ENCODE measurements around the gene MAT2B.

Gene MAT2B

DNA sequence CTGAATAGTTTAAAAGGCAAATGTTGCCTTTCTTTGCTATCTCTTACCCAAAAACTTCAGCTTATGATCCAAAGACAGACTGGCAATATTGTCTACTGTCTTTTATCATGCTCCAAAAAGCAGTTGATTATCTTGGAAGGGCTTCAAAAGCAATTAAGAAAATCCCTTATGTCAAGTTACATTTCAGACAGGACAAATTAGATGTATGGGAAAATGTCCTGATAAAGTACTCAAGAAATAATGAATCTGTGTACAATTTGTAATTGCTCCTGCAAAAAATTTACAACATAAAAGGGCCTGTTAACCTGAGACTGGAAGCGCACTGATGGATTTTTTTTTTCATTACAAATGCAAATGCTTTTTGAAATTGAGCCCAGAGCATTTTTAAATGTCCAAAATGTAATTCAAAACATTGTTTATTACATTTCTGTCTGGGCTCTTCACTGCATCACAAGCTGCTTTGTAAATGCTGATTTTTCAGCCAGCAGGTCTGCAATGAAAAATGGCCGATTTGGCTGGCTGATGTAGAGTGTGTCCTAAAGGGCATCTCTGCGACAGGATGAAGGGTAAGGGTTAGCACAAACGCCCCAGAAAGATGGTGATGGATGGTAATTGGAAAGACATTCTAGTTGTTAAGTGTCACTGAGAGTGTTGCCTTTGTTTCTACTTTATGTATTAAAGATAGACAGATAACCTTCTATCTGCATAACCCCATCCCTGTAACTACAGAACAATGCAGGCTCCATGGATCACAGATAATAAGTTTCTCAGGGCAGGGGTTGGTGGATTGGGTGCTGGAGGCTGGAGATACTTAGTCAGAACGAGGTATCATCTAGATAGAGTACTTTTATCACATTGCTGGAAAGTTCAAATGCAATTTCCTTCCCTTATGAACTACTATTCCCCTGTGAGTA, 27.0 kb downstream of the MAT2B start:
- Histone ChIP-seq H3K9ac (ENCODE audit: low read length) (no peak overlapping the region), H2AFZ (ENCODE audit: low read length) (no peak overlapping the region), H3K4me2 (ENCODE audit: low read length) (no peak overlapping the region), H3K79me2 (ENCODE audit: insufficient read depth, low read length) (no peaks in the 10 kb centered on the region), H3K4me1 (ENCODE audit: insufficient read depth, low read length, severe bottlenecking) (no peaks in the 10 kb centered on the region), H3K36me3 (ENCODE audit: insufficient read depth, low read length) (no peaks in the 10 kb centered on the region), H3K9me3 (ENCODE audit: low read length) (no peaks in the 10 kb centered on the region), H3K9me2 (ENCODE audit: low read depth, low read length) (no peaks in the 10 kb centered on the region), H3K4me3 (ENCODE audit: low read depth, low read length, poor library complexity, severe bottlenecking) (no peak overlapping the region), H3K27ac (ENCODE audit: low read depth, low read length, poor library complexity, severe bottlenecking) (no peak overlapping the region), H4K20me1 (ENCODE audit: insufficient read depth, low read length) (no peaks in the 10 kb centered on the region), H3K27me3 (ENCODE audit: insufficient read depth, low read length) (no peaks in the 10 kb centered on the region), H3F3A (ENCODE audit: insufficient read depth, low read length) (no peaks in the 10 kb centered on the region)
- TF ChIP-seq CTCF (IDR thresholded peaks at IDR 0.05; ENCODE audit: low read length) (no peak), EZH2 (IDR thresholded peaks at IDR 0.05; ENCODE audit: borderline replicate concordance, low read length) (no peak)

- no peaks in the 10 kb centered on the region for H3K27me3 ChIP-seq (ENCODE audit: insufficient read depth, low read length)
- TF ChIP-seq CTCF (IDR thresholded peaks at IDR 0.05; ENCODE audit: low read length) (no peak), EZH2 (IDR thresholded peaks at IDR 0.05; ENCODE audit: borderline replicate concordance, low read length) (no peak)
- no peak overlapping the region for H2AFZ ChIP-seq (ENCODE audit: low read length)
- H3K9ac ChIP-seq (ENCODE audit: low read length) = no peak overlapping the region
- no peak overlapping the region for H3K4me3 ChIP-seq (ENCODE audit: low read depth, low read length, poor library complexity, severe bottlenecking)
- no peaks in the 10 kb centered on the region for H3K36me3 ChIP-seq (ENCODE audit: insufficient read depth, low read length)
- H3K9me2 ChIP-seq (ENCODE audit: low read depth, low read length) = no peaks in the 10 kb centered on the region
- H3K4me1 ChIP-seq (ENCODE audit: insufficient read depth, low read length, severe bottlenecking) = no peaks in the 10 kb centered on the region
- H3K4me2 ChIP-seq (ENCODE audit: low read length) = no peak overlapping the region
- no peaks in the 10 kb centered on the region for H3K79me2 ChIP-seq (ENCODE audit: insufficient read depth, low read length)
- H3K27ac ChIP-seq (ENCODE audit: low read depth, low read length, poor library complexity, severe bottlenecking) = no peak overlapping the region
- no peaks in the 10 kb centered on the region for H3F3A ChIP-seq (ENCODE audit: insufficient read depth, low read length)
- no peaks in the 10 kb centered on the region for H3K9me3 ChIP-seq (ENCODE audit: low read length)
- H4K20me1 ChIP-seq (ENCODE audit: insufficient read depth, low read length) = no peaks in the 10 kb centered on the region
Observed at GRCh38 chr5:163533223-163533622, 27.8 kb downstream of the MAT2B start.

DNA sequence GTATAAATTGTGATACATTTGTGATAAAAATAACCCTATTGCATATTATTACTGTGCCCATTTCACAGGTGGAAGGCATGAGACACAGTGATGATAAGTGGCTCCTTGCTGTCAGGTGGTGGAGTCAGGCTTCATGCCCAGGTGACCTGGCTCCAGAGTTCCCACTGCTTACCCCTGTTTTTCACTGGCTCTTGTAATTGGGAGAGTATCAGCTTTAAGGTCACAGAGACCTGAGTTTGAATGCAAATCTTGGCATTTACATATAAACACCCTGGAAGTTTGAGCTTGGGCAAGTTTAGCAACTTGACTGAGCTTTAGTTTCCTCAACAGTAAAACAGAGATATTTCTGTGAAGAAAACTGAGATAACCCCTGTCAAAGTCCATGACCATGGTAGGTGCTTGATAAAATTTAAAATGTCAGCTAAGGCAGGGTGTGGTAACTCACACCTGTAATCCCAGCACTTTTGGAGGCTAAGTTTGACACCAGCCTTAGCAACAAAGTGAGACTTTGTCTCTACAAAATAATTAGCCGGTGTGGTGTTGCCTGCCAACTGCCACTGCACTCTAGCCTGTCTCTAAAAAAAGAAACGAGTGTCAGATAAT, 29.2 kb downstream of the MAT2B start:
- H3K4me3 ChIP-seq (ENCODE audit: low read depth, low read length, poor library complexity, severe bottlenecking) = no peak overlapping the region
- H2AFZ ChIP-seq (ENCODE audit: low read length) = no peak overlapping the region
- H3K27ac ChIP-seq (ENCODE audit: low read depth, low read length, poor library complexity, severe bottlenecking) = no peak overlapping the region
- no peak for TF ChIP-seq EZH2 (IDR thresholded peaks at IDR 0.05; ENCODE audit: borderline replicate concordance, low read length)
- no peak for TF ChIP-seq CTCF (IDR thresholded peaks at IDR 0.05; ENCODE audit: low read length)
- no peaks in the 10 kb centered on the region for H3K27me3 ChIP-seq (ENCODE audit: insufficient read depth, low read length)
- H3K36me3 ChIP-seq (ENCODE audit: insufficient read depth, low read length) = no peaks in the 10 kb centered on the region
- H3K4me2 ChIP-seq (ENCODE audit: low read length) = no peak overlapping the region
- no peak overlapping the region for H3K9ac ChIP-seq (ENCODE audit: low read length)
- no peaks in the 10 kb centered on the region for H3K9me3 ChIP-seq (ENCODE audit: low read length)
- no peaks in the 10 kb centered on the region for H3K4me1 ChIP-seq (ENCODE audit: insufficient read depth, low read length, severe bottlenecking)
- no peaks in the 10 kb centered on the region for H3K79me2 ChIP-seq (ENCODE audit: insufficient read depth, low read length)
- H4K20me1 ChIP-seq (ENCODE audit: insufficient read depth, low read length) = no peaks in the 10 kb centered on the region
- H3K9me2 ChIP-seq (ENCODE audit: low read depth, low read length) = no peaks in the 10 kb centered on the region
- H3F3A ChIP-seq (ENCODE audit: insufficient read depth, low read length) = no peaks in the 10 kb centered on the region
